ENCODE data around the gene POC5. TPM values are rescaled to one million over a fixed set of nuclear protein-coding genes. Genes with fewer than 3 reads are reported as not detected.
A peak's percentile ranks its signal among the peaks of the same experiment; 100 is the strongest.
"Not testable (repeated sequence)": the region's sequence is repeated elsewhere in the genome, so short reads cannot be mapped to it uniquely, and the experiment has no call there.

Gene POC5
- total and polyA plus RNA-seq, 5 donors, result 3.2 to 6.4 (median 4.4) TPM

DNA sequence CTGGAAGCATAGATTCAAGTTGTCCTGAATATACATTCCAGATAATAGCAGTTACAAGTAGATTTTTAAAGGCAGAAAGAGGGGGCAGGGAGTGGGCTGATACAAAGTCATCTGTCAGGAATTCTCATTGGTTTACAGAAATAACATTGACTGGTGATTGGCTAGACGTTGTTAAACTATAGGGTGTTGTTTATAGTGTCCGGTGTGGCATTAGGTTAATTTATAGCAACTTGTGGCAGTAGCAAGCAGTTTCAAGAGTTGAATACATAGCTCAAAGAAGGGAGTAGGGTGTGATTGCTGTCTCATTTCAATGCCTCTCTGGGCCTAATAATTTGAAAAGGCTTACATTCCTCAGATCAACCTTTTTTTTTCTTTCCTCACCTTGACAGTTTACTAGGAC lies 10.7 kb upstream of the POC5 start:
- Histone ChIP-seq H3K27ac (ENCODE audit: low read length) (no peak overlapping the region), H3K9me3 (ENCODE audit: control insufficient read depth, low read length) (no peaks in the 10 kb centered on the region), H3K27me3 (ENCODE audit: control insufficient read depth, insufficient read depth) (no peaks in the 10 kb centered on the region), H3K4me3 (ENCODE audit: low read length) (no peak overlapping the region), H3K4me1 (ENCODE audit: control insufficient read depth, insufficient read depth, low read length) (no peaks in the 10 kb centered on the region)
- 75% methylated on average over 2 of the region's 2 CpGs for WGBS
- ATAC-seq (no peak), DNase-seq (no peak)
- intact Hi-C loops (cut with DNase I), result no loop called here

DNA sequence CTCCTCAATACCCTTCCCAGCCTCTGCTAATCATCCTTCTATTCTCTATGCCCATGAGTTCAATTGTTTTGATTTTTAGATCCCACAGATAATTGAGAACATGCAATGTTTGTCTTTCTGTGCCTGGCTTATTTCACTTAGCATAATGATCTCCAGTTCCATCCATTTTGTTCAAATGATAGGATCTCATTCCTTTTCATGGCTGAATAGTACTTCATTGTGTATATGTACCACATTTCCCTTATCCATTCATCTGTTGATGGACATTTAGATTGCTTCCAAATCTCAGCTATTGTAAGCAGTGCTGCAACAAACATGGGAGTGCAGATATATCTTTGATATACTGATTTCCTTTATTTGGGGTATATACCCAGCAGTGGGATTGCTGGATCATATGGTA lies 9.0 kb upstream of the POC5 start:
- H3K4me1 ChIP-seq (ENCODE audit: control insufficient read depth, insufficient read depth, low read length); H3K27ac ChIP-seq (ENCODE audit: low read length); H3K9me3 ChIP-seq (ENCODE audit: control insufficient read depth, low read length); H3K4me3 ChIP-seq (ENCODE audit: low read length); ATAC-seq; H3K27me3 ChIP-seq (ENCODE audit: control insufficient read depth, insufficient read depth); intact Hi-C loops (cut with DNase I); DNase-seq: not testable (repeated sequence)

DNA sequence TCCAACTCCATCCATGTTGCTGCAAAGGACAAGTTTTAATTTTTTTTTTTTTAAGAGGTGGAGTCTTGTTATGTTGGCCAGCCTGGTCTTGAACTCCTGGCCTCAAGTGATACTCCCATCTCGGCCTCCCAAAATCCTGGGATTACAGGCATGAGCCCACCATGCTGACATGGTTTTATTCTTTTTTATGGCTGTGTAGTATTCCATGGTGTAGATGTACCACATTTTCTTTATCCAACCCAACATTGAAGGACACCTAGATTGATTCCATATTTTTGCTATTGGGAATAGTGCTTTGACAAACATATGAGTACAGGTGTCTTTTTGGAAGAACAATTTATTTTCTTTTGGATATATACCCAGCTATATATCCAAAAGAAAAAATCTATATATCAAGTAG lies 6.1 kb upstream of the POC5 start:
- Histone ChIP-seq H3K27ac (ENCODE audit: low read length) (no peak overlapping the region), H3K9me3 (ENCODE audit: control insufficient read depth, low read length) (no peaks in the 10 kb centered on the region), H3K27me3 (ENCODE audit: control insufficient read depth, insufficient read depth) (no peaks in the 10 kb centered on the region), H3K4me1 (ENCODE audit: control insufficient read depth, insufficient read depth, low read length) (no peaks in the 10 kb centered on the region), H3K4me3 (ENCODE audit: low read length) (no peak overlapping the region)
- ATAC-seq, result no peak
- intact Hi-C loops (cut with DNase I), result no loop called here
- no peak for DNase-seq
- WGBS, result 85% methylated on average over 1 of the region's 1 CpG

DNA sequence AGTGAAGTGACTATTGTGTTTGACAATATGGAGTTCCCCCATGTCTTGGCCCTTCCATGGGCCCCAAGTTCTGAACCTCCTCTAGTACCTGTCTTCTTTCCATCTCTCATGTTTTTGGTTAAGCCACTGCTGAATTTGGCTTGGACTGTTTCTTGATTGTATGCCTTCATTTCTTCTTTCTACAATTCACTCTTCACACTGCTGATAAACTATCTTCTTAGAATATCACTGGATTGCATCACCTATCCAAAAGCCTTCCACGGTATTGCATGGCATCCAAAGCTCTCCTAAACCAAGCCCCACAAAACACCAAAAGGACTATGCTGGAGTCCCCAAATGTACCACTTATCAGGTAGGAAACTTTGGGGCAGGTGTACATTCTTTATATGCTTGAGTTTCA lies 4.3 kb upstream of the POC5 start:
- Histone ChIP-seq H3K27ac (ENCODE audit: low read length) (no peak overlapping the region), H3K27me3 (ENCODE audit: control insufficient read depth, insufficient read depth) (no peaks in the 10 kb centered on the region), H3K9me3 (ENCODE audit: control insufficient read depth, low read length) (no peaks in the 10 kb centered on the region), H3K4me1 (ENCODE audit: control insufficient read depth, insufficient read depth, low read length) (no peaks in the 10 kb centered on the region), H3K4me3 (ENCODE audit: low read length) (no peak overlapping the region)
- intact Hi-C loops (cut with DNase I), result no loop called here
- DNase-seq (no peak), ATAC-seq (no peak)
- 69% methylated on average over 1 of the region's 1 CpG for WGBS

DNA sequence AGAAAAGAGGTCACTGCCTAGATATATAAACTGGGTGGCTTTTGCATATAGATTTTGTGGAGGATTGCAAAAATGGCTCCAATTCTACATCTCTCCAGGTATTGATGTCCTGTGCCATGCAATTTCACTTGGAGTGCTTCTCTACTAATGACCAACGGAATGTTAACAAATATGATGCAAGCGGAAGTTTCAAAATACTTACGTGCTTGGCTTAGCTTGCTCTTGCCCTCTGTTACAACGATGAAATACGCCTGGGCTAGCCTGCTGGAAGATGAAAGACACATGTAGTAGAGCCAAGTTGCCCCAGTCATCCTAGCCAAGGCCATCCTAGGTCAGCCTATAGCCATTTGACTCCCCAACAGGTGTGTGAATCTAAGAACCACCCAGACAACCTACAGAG lies 3.6 kb upstream of the POC5 start:
- Histone ChIP-seq H3K4me3 (ENCODE audit: low read length) (no peak overlapping the region), H3K4me1 (ENCODE audit: control insufficient read depth, insufficient read depth, low read length) (no peaks in the 10 kb centered on the region), H3K9me3 (ENCODE audit: control insufficient read depth, low read length) (no peaks in the 10 kb centered on the region), H3K27me3 (ENCODE audit: control insufficient read depth, insufficient read depth) (no peaks in the 10 kb centered on the region), H3K27ac (ENCODE audit: low read length) (no peak overlapping the region)
- ATAC-seq (no peak), DNase-seq (no peak)
- intact Hi-C loops (cut with DNase I), result no loop called here
- 74% methylated on average over 5 of the region's 5 CpGs for WGBS

DNA sequence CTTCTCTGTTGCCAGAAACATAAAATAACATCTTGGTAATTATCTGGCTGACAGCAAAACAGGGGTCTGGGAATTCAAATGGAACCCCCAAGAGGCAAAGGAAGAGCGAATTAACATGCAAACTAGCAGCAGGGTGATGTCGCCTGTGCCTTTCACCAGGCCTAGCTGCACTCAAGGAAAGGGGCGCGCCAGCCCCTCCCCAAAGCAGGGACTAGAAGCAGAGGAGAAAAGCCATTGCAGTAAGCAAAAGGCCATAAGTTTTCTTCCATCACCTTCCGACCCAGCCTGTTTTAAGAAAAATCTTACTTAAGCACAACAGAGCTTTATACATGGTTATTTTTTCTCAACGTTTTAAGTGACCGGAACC lies 539 bp downstream of the POC5 start:
- intact Hi-C loops (cut with DNase I), result no loop called here
- DNase-seq (peak in 1 of 3 donors; percentile 42), ATAC-seq (no peak)
- WGBS, result under 1% methylated on average over 7 of the region's 7 CpGs
- H3K27me3 ChIP-seq (ENCODE audit: control insufficient read depth, insufficient read depth), result no peaks in the 10 kb centered on the region
- H3K4me1 ChIP-seq (ENCODE audit: control insufficient read depth, insufficient read depth, low read length), result no peaks in the 10 kb centered on the region
- no peaks in the 10 kb centered on the region for H3K9me3 ChIP-seq (ENCODE audit: control insufficient read depth, low read length)
- H3K27ac ChIP-seq (ENCODE audit: low read length), result peak overlapping the region; percentile 95
- peak overlapping the region; percentile 88 for H3K4me3 ChIP-seq (ENCODE audit: low read length)

DNA sequence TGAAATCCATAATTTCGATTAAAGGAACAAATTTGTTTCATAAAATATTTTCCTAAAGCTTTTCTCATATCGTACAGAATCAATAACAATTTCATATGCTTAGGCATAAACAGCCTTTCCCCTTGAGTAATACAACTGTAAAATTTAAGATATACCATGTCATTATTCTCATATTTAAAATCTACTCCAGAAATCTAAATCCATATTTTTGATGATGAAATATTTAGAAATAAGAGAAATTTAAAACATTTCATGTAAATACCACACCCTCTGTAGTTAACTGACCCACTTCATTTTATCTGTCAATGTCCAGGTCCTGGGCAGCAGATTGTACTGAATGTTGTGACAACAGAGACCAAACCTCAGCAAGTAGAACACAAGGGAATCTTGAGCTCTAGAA lies 5.1 kb downstream of the POC5 start:
- DNase-seq (no peak), ATAC-seq (no peak)
- peaks cover 2% of the 10 kb centered on the region for H3K4me1 ChIP-seq (ENCODE audit: control insufficient read depth, insufficient read depth, low read length)
- no peak overlapping the region for H3K4me3 ChIP-seq (ENCODE audit: low read length)
- H3K9me3 ChIP-seq (ENCODE audit: control insufficient read depth, low read length), result no peaks in the 10 kb centered on the region
- no peak overlapping the region for H3K27ac ChIP-seq (ENCODE audit: low read length)
- WGBS, result 92% methylated on average over 2 of the region's 2 CpGs
- intact Hi-C loops (cut with DNase I), result no loop called here
- no peaks in the 10 kb centered on the region for H3K27me3 ChIP-seq (ENCODE audit: control insufficient read depth, insufficient read depth)

DNA sequence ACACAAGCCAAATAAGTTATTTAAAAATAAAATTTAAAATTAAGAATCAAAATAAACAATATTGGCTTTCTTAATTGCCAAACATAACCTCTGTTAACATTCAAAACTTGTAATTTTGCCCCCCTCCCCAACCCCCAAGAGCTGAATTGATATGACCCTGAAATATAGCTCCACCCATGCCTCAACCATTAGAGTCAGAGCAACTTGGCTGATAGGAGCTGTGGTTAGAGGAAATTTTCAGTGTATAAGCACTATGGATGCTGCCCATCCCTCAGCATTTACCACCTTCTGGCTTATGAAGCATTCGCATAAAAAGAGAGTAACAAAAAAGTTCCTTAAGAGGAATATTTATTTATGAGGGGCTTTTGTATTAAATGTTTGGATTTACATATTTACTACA lies 6.1 kb downstream of the POC5 start:
- ATAC-seq (no peak), DNase-seq (no peak)
- intact Hi-C loops (cut with DNase I), result no loop called here
- no peak overlapping the region for H3K4me3 ChIP-seq (ENCODE audit: low read length)
- H3K4me1 ChIP-seq (ENCODE audit: control insufficient read depth, insufficient read depth, low read length), result peaks cover 2% of the 10 kb centered on the region
- no peaks in the 10 kb centered on the region for H3K9me3 ChIP-seq (ENCODE audit: control insufficient read depth, low read length)
- no peak overlapping the region for H3K27ac ChIP-seq (ENCODE audit: low read length)
- 99% methylated on average over 1 of the region's 1 CpG for WGBS
- no peaks in the 10 kb centered on the region for H3K27me3 ChIP-seq (ENCODE audit: control insufficient read depth, insufficient read depth)

DNA sequence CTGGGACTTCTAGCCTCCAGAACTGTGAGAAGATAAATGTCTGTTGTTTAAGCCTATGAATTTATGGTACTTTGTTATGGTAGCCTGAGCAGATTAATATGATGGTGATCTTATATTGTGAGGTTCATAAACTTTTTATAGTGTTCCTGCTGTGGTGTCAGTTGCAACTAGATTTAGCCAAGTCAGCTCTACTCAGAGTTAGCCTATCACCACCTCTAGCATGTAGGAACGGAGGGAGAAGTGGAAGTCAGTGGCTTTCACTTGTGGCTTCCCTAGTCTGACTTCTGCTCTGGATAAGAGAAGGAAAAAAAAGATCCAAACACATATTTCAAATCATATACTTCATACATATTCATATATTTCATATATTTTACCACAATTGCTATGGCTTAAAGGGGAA lies 6.6 kb downstream of the POC5 start:
- Histone ChIP-seq H3K4me1 (ENCODE audit: control insufficient read depth, insufficient read depth, low read length) (peaks cover 2% of the 10 kb centered on the region), H3K9me3 (ENCODE audit: control insufficient read depth, low read length) (no peaks in the 10 kb centered on the region), H3K27ac (ENCODE audit: low read length) (no peak overlapping the region), H3K27me3 (ENCODE audit: control insufficient read depth, insufficient read depth) (no peaks in the 10 kb centered on the region), H3K4me3 (ENCODE audit: low read length) (no peak overlapping the region)
- no peak for DNase-seq
- ATAC-seq, result no peak
- intact Hi-C loops (cut with DNase I), result no loop called here
- WGBS, result 79% methylated on average over 1 of the region's 1 CpG

DNA sequence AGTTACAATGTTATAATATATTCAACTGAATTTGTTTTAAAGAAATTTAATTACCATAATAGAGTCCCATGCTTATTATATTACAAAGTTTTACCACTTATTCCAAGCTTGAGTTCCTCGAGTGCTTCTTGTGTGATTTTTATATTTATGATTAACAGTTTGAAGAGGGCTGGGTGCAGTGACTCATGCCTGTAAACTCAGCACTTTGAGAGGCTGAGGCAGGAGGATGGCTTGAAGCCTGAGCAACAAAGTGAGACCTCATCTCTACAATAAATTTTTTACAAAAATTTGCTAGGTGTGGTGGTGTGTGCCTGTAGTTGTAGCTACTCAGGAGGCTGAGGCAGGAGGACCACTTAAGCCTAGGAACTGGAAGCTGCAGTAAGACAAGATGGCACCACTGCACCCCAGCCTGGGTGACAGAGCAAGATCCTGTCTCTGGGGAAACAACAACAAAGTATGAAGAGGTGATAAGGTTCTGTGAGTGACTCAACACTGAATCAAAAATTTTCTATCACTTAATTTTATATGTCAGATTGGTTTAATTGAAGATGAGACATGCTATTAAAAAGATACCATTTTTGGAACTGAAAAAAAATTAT lies 9.2 kb downstream of the POC5 start:
- ATAC-seq, result no peak
- Histone ChIP-seq H3K27ac (ENCODE audit: low read length) (no peak overlapping the region), H3K4me3 (ENCODE audit: low read length) (no peak overlapping the region), H3K9me3 (ENCODE audit: control insufficient read depth, low read length) (no peaks in the 10 kb centered on the region), H3K27me3 (ENCODE audit: control insufficient read depth, insufficient read depth) (no peaks in the 10 kb centered on the region), H3K4me1 (ENCODE audit: control insufficient read depth, insufficient read depth, low read length) (peaks cover 2% of the 10 kb centered on the region)
- intact Hi-C loops (cut with DNase I), result no loop called here
- no peak for DNase-seq
- 90% methylated on average over 1 of the region's 1 CpG for WGBS

DNA sequence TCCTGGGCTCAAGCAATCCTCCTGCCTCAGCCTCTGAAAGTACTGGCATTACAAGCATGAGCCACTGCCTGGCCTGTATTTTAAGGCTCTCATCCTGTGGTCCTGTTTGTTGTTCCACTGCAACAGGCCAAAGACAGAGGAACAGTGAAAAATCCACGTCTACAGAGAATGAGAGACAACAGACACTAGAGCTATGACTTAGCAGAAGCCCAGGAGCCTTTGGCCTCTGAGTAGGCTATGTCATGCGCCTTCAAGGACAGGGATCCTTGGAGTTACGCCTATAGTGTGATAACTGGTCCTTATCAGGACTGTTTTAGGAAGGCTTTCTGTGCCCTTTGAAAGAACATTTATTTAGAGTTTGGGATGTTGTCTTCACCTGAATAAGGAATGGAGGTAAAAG lies 10.5 kb downstream of the POC5 start:
- ATAC-seq, result no peak
- DNase-seq, result no peak
- peaks cover 2% of the 10 kb centered on the region for H3K4me1 ChIP-seq (ENCODE audit: control insufficient read depth, insufficient read depth, low read length)
- 94% methylated on average over 3 of the region's 3 CpGs for WGBS
- H3K9me3 ChIP-seq (ENCODE audit: control insufficient read depth, low read length), result no peaks in the 10 kb centered on the region
- H3K4me3 ChIP-seq (ENCODE audit: low read length), result no peak overlapping the region
- H3K27ac ChIP-seq (ENCODE audit: low read length), result no peak overlapping the region
- H3K27me3 ChIP-seq (ENCODE audit: control insufficient read depth, insufficient read depth), result no peaks in the 10 kb centered on the region
- intact Hi-C loops (cut with DNase I), result no loop called here

DNA sequence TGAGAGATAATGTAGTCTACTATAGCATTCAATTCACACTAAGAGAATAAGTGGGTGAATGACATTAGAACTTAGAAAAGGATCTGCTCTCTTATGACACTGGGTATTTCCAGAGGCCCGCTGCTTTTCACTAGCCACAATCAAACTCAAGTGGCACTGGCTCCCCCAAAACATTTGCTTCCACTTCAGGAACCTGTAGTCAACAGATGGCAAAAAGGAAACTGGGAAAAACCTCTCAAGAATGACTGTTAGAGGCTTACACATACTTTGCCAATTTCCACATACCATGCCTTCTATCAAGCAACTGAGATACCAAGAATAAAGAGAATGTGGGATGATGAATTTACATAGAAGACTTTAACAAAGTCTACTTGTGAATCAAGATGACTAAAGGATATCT lies 11.2 kb downstream of the POC5 start:
- H3K27ac ChIP-seq (ENCODE audit: low read length), result no peak overlapping the region
- no peak for ATAC-seq
- no peak for DNase-seq
- H3K4me3 ChIP-seq (ENCODE audit: low read length), result no peak overlapping the region
- no peaks in the 10 kb centered on the region for H3K27me3 ChIP-seq (ENCODE audit: control insufficient read depth, insufficient read depth)
- H3K4me1 ChIP-seq (ENCODE audit: control insufficient read depth, insufficient read depth, low read length), result peaks cover 2% of the 10 kb centered on the region
- WGBS, result 89% methylated on average over 1 of the region's 1 CpG
- no peaks in the 10 kb centered on the region for H3K9me3 ChIP-seq (ENCODE audit: control insufficient read depth, low read length)
- intact Hi-C loops (cut with DNase I), result no loop called here

Data from right cardiac atrium (tissue), 5 donors.